HEK293T (cell line): ENCODE measurements around the gene PCED1B.

ENCODE experiments used
- CTCF ChIA-PET: fragments of 350-600 bp; formaldehyde crosslinking; extraction: SDS; loops from one replicate; lab custom pipeline; 2021; ENCODE audit warnings: antibody characterized with exemption, inconsistent platforms; lab: Yijun Ruan, JAX
- POLR2A ChIA-PET: fragments of 350-600 bp; formaldehyde crosslinking; extraction: SDS; loops from one replicate; lab custom pipeline; 2020; ENCODE audit warnings: antibody characterized with exemption, inconsistent platforms; lab: Yijun Ruan, JAX
- DNase-seq: peaks from one replicate; pipeline ENCODE4 v3.0.0; 2012; ENCODE audit warnings: mixed read lengths; ENCODE audit errors: extremely low spot score
- ARNT ChIP-seq: fragments of 450-650 bp; IDR thresholded peaks from 2 replicates; pipeline ENCODE4 v1.6.1; 2017; ENCODE audit warnings: mild to moderate bottlenecking
- BHLHE40 ChIP-seq: fragments of 450-650 bp; IDR thresholded peaks from 2 replicates; pipeline ENCODE4 v1.6.1; 2016; ENCODE audit warnings: mild to moderate bottlenecking, moderate library complexity, borderline replicate concordance
- CTBP1 ChIP-seq: fragments of 450-650 bp; IDR thresholded peaks from 2 replicates; pipeline ENCODE4 v1.6.1; 2016; ENCODE audit warnings: borderline replicate concordance
- ELF4 ChIP-seq: fragments of 450-650 bp; IDR thresholded peaks from 2 replicates; pipeline ENCODE4 v1.6.1; 2017; ENCODE audit warnings: antibody characterized with exemption
- FOXA1 ChIP-seq: fragments of 450-650 bp; IDR thresholded peaks from 2 replicates; pipeline ENCODE4 v1.6.1; 2016; ENCODE audit warnings: mild to moderate bottlenecking
- FOXK2 ChIP-seq: fragments of 450-650 bp; IDR thresholded peaks from 2 replicates; pipeline ENCODE4 v1.6.1; 2016; ENCODE audit warnings: mild to moderate bottlenecking
- FOXM1 ChIP-seq: fragments of 450-650 bp; IDR thresholded peaks from 2 replicates; pipeline ENCODE4 v1.6.1; 2017; ENCODE audit warnings: mild to moderate bottlenecking, borderline replicate concordance
- HDGF ChIP-seq: fragments of 450-650 bp; IDR thresholded peaks from 2 replicates; pipeline ENCODE4 v1.6.1; 2017; ENCODE audit warnings: antibody characterized with exemption, borderline replicate concordance
- L3MBTL2 ChIP-seq: fragments of 450-650 bp; conservative IDR thresholded peaks from 2 replicates; pipeline ENCODE4 v1.6.1; 2016; ENCODE audit warnings: mild to moderate bottlenecking
- LEF1 ChIP-seq: fragments of 450-650 bp; IDR thresholded peaks from 2 replicates; pipeline ENCODE4 v1.6.1; 2017; ENCODE audit warnings: mild to moderate bottlenecking, borderline replicate concordance
- NFRKB ChIP-seq: fragments of 450-650 bp; IDR thresholded peaks from 2 replicates; pipeline ENCODE4 v1.6.1; 2016; ENCODE audit warnings: mild to moderate bottlenecking, moderate library complexity
- PKNOX1 ChIP-seq: fragments of 450-650 bp; IDR thresholded peaks from 2 replicates; pipeline ENCODE4 v1.6.1; 2016
- SP1 ChIP-seq: fragments of 450-650 bp; IDR thresholded peaks from 2 replicates; pipeline ENCODE4 v1.6.1; 2017
- SUZ12 ChIP-seq: fragments of 450-650 bp; IDR thresholded peaks from 2 replicates; pipeline ENCODE4 v1.6.1; 2016; ENCODE audit warnings: mild to moderate bottlenecking
- TARDBP ChIP-seq: fragments of 450-650 bp; IDR thresholded peaks from 2 replicates; pipeline ENCODE4 v1.6.1; 2016
- ZNF384 ChIP-seq: fragments of 450-650 bp; IDR thresholded peaks from 2 replicates; pipeline ENCODE4 v1.6.1; 2016

PCED1B gene

DNA sequence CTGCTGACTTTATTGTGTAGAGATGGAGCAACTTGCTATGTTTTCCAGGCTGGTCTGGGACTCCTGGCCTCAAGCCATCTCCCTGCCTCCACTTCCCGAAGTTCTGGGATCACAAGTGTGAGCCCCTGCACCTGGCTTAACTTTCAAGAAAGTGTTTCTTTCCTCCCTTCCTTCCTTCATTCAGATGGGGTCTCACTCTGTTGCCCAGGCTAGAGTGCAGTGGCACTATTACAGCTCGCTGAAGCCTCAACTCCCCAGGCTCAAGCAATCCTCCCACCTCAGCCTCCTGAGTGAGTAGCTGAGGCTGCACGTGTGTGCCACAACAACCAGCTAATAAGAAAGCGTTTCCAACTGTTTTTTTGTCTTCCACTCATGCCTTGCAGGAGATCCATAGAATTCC, 186.0 kb downstream of the PCED1B start:
- DNase-seq: no peak
- TF ChIP-seq FOXK2 (no peak), NFRKB (no peak), ARNT (no peak), FOXM1 (no peak)
- CTCF ChIA-PET: no interaction called here
- POLR2A ChIA-PET: interaction anchor here (0.6 kb wide), 2 partner anchors 53 to 106 kb away, joined by 3 read pairs; no protein-coding TSS in a partner anchor

GRCh38 chr12:47267571-47267970, 188.2 kb downstream of the PCED1B start:
- TF ChIP-seq SUZ12 (no peak), NFRKB (no peak), HDGF (no peak), ARNT (no peak)
- ChIA-PET CTCF (interaction anchor here (1.4 kb wide), 1 partner anchor 9 kb away, joined by 3 read pairs; no protein-coding TSS in a partner anchor), POLR2A (no interaction called here)
- no peak for DNase-seq

DNA sequence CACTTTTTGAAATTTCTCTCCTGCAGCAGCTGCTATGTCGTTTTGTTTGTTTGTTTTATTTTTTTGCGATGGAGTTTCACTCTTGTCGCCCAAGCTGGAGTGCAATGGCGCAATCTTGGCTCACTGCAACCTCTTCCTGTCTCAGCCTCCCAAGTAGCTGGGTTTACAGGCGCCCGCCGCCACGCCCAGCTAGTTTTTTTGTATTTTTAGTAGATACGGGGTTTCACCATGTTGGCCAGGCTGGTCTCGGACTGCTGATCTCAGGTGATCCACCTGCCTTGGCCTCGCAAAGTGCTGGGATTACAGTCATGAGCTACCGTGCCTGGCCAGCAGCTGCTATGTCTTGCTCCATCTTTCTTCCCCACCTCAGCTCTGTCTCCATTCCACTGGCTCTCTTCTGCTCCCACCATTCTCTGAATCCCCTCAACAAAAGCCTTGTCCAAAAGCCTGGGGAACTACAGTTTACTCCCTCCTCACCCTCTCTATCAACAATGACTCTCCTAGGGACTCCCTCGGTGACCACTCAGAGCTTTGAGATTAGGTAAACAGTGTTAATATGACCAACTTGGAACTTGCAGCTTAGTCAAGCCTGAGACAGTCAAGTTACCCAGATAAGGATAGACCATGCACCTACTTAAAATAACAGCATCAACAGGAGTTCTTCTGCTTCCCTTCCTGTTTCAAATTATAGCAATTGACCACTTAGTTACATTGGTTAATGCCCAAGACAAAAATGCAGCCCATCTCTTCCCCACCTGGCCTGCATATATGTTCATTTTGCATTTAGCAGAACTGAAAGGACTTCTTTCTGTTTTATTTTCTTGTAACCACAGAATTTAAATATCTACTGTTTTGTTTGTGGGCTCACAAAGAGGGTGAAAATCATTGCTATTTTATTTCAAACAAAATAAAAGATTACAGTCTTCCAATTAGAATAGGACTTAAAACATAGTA, 189.4 kb downstream of the PCED1B start:
- TF ChIP-seq SUZ12 (no peak), TARDBP (no peak), FOXK2 (no peak), ELF4 (no peak), L3MBTL2 (no peak), ZNF384 (no peak), FOXM1 (no peak), CTBP1 (no peak), BHLHE40 (no peak), PKNOX1 (no peak), SP1 (no peak), HDGF (no peak), NFRKB (no peak), FOXA1 (no peak), ARNT (no peak)
- ChIA-PET CTCF (interaction anchor here (0.6 to 1.4 kb wide), 2 partner anchors 11 to 854 kb away, joined by 3 read pairs; no protein-coding TSS in a partner anchor), POLR2A (no interaction called here)
- no peak for DNase-seq

DNA sequence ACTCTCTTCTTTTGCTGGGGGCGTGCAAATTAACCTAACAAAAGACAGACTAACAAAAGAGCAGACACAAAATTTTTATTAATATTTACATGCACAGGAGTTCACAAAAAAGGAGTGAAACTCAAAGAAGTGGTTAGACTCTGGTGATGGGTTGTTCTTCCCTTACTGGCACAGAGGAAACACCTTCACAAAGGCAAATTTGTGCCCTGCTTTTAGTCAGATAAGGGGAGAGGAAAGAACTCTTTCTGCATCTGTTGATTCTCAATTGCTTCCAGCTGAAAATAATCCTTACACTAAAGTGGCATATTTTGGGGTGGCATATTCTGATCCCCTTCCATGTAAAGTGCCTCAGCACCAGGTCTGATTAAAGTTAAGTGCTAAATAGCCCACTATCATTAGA, 190.5 kb downstream of the PCED1B start:
- no peak for DNase-seq
- no peak for TF ChIP-seq CTBP1
- no peak for TF ChIP-seq FOXK2
- TF ChIP-seq ARNT: no peak
- no peak for TF ChIP-seq LEF1
- no peak for TF ChIP-seq BHLHE40
- TF ChIP-seq SUZ12: no peak
- TF ChIP-seq HDGF: no peak
- ChIA-PET POLR2A (no interaction called here), CTCF (no interaction called here)

DNA sequence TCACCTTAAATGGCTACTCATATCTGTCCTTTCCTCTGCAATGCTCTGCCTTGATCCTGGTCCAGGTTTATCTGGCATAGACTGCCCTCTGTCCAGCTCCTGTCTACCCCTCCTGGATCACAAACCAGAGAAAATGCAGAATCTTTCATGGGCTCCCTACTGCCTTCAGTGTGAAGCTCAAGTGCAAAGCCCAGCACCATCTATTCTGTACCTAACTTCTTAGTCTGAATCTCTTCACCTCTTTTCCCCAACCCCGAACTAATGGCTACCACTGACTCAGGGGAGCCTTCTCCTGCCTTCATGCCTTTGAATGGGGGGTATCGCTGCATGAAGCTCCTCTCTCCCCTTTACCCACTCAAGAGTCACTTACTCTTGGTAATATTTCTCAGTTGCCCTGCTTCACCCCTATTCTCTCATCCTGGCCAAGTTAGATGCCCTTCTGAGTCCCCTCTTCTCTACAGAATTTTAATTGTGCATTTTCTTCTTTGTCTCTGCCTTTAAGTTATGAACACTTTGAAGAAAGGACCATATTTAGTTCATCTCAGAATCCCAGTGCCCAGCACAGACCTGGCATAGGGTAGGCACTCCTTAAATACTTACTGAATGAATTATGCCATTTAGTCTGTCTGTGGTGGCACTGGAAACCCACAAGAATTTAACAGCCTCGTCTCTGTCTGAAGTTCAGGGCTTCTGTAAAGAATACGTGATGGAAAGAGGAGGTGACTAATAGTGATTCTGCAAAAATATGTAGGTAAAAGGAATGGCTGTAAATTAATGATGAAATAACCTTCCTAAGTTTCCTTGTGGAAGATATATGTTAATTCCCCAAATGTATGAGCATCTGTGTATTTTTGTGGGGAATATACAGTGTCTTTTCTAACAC, 191.6 kb downstream of the PCED1B start:
- TF ChIP-seq FOXA1 (no peak), PKNOX1 (no peak), L3MBTL2 (no peak), TARDBP (no peak), BHLHE40 (no peak), HDGF (no peak), SUZ12 (no peak), SP1 (no peak)
- DNase-seq: no peak
- POLR2A ChIA-PET: no interaction called here
- CTCF ChIA-PET: no interaction called here

- TF ChIP-seq NFRKB: no peak
- ChIA-PET POLR2A (no interaction called here), CTCF (no interaction called here)
- DNase-seq: no peak
These were observed 192.4 kb downstream of the PCED1B start for GRCh38 chr12:47271800-47272239.
